HL-60/S4 (cell line): ENCODE results near the gene RPL22L1.

Source experiments
- in situ Hi-C: fragments of 300-500 bp; cut with MboI; formaldehyde crosslinking; loops from 2 replicates; pipeline ENCODE4 v1.14.3; 2022; ENCODE audit warnings: low sequenced_read_pairs

The RPL22L1 gene

DNA sequence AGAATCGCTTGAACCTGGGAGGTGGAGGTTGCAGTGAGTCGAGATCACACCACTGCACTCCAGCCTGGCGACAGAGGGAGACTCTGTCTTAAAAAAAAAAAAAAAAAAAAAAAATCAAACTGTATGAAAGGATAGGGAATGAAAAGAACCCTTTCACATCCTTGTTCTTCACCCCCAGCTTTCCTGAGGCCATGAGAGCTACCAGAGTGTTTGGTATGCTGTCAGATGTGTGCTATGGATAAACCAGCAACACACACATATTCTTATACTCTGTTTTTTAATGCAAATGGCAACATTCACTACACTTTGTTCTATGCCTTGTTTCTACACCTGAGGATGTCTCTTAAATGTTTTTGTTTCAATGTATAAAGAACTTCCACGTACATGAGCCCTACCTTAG is 33.5 kb downstream of the RPL22L1 start:
- in situ Hi-C loops: no loop called here

- in situ Hi-C loops: no loop called here
Measured at GRCh38 chr3:170835336-170835735, 34.7 kb downstream of the RPL22L1 start.

DNA sequence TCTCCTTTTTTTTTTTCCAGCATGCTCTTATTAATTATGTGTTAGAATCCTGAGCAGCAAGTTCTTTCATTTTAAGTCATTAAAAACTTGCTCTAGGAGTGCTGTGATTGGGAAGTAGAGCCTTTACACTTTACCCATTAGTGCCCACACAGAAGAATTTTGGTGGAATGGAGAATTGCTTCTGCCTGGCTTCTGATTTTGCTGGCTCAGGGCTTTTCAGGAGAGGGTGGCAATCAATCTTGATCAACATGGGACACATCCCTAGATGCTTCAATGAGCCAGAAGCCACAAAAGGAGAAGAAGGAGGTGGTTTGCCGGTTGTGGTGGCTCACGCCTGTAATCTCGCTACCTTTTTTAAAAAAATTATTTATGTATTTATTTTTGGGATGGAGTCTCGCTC is 39.4 kb downstream of the RPL22L1 start:
- in situ Hi-C loops: no loop called here

DNA sequence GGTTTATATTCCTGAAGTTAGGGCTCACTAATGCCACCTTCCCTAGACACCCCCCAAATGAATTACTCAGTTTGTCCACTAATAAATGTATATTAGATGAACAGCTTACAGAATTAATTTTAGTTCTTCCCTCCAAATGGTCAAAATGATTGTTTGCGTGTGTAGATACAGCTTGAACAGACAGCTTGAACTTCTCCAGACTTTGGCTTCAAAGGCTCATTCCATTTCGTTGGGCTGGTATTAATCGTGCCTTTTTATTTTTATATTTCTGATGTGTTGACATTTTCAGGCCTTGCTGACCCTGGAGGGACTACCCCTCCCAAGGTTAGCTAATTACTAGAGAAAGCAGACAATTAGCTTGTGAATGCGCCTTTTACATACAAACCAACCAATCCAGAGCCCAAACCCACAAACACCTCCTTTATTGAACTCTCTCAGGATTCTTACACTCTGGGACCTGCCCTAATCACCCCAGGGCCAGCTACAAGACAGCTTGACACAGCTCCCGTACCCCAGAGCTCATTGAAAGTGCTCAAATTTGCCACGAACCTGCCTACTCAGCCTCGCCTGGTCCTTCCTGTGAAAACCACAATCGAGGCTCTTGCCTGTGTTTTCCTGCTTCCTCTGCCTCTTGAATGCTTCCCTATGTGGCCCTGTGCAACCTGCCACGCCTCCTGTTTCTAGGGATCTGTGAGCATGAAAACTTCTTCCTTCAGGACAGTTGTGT is 40.3 kb downstream of the RPL22L1 start:
- in situ Hi-C loops: no loop called here

GRCh38 chr3:170826047-170826446 is 43.9 kb downstream of the RPL22L1 start:
- in situ Hi-C loops: no loop called here

DNA sequence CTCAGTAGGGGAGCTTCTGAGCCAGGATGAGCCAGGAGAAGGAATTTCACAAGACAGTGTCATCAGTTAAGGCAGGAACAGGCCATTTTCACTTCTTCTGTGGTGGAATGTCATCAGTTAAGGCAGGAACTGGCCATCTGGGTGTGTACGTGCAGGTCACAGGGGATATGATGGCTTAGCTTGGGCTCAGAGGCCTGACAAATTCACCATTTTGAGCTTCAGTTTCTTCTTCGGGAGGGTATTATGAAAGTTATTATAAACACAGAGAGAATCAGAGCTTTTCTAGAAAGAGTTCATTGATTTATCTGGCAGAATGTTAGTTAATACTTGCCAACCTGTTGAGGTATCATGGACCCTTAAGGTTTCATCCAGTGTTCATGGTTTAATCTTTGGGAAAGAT is 46.4 kb downstream of the RPL22L1 start:
- in situ Hi-C loops: loop anchor here (25.0 kb wide), 1 partner anchor 411 kb away; the partner anchor contains the start of gene CLDN11

DNA sequence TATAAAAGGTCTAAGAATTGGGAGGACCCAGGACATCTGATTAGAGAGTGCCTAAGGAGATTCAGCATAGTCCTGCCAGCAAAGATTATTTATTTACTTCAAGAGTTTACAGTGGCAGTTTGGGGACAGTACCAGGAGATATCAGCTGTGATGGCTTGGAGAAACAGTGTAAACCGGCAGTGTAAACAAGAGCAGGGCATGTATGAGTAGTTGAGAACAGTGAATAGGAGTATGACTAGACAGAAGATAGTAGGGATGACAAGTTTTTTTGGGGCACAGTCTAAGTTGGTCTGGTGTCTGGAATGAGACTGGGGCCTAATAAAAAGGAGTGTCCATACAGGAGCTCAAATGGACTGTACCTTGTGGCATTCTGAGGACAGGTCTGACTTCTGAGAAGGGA is 51.7 kb downstream of the RPL22L1 start:
- in situ Hi-C loops: loop anchor here (25.0 kb wide), 1 partner anchor 406 kb away; the partner anchor contains the start of gene CLDN11

DNA sequence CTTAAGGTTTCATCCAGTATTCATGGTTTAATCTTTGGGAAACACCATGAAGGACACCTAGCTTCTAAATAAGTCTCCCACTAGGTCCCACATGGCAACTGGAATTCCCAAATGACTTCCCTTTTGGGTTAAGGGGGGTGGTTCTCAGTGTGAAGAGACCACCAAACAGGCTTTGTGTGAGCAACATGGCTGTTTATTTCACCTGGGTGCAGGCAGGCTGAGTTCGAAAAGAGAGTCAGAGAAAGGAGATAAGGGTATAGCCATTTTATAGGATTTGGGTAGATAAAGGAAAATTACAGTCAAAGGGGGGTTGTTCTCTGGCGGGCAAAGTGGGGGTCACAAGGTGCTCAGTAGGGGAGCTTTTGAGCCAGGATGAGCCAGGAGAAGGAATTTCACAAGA is 52.5 kb downstream of the RPL22L1 start:
- in situ Hi-C loops: loop anchor here (25.0 kb wide), 1 partner anchor 405 kb away; the partner anchor contains the start of gene CLDN11

- in situ Hi-C loops: loop anchor here (25.0 kb wide), 1 partner anchor 405 kb away; the partner anchor contains the start of gene CLDN11
Measured at GRCh38 chr3:170816841-170817240, 53.2 kb downstream of the RPL22L1 start.

- in situ Hi-C loops: loop anchor here (25.0 kb wide), 1 partner anchor 404 kb away; the partner anchor contains the start of gene CLDN11
Measured at GRCh38 chr3:170816341-170816740, 53.7 kb downstream of the RPL22L1 start.

GRCh38 chr3:170815936-170816335 is 54.1 kb downstream of the RPL22L1 start:
- in situ Hi-C loops: loop anchor here (25.0 kb wide), 1 partner anchor 404 kb away; the partner anchor contains the start of gene CLDN11

DNA sequence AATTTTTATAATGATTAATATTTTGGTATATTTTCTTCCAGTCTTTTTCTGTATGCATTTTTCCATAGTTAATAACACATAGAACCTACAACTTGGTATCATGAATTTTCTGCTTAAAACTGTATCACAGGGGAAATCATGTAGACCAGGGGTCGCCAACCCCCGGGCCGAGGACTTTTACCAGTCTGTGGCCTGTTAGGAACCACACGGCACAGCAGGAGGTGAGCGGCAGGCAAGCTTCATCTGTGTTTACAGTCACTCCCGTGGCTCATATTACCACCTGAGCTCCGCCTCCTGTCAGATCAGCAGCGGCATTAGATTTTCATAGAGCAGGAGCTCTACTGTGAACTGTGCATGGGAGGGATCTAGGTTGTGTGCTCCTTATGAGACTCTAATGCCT is 54.7 kb downstream of the RPL22L1 start:
- in situ Hi-C loops: loop anchor here (25.0 kb wide), 1 partner anchor 403 kb away; the partner anchor contains the start of gene CLDN11
